GM03348 (cell line): ENCODE results near the gene WDSUB1.

Experiments used
- DNase-seq: peaks from one replicate; pipeline ENCODE4 v3.0.0; 2012; ENCODE audit warnings: low spot score

The WDSUB1 gene

DNA sequence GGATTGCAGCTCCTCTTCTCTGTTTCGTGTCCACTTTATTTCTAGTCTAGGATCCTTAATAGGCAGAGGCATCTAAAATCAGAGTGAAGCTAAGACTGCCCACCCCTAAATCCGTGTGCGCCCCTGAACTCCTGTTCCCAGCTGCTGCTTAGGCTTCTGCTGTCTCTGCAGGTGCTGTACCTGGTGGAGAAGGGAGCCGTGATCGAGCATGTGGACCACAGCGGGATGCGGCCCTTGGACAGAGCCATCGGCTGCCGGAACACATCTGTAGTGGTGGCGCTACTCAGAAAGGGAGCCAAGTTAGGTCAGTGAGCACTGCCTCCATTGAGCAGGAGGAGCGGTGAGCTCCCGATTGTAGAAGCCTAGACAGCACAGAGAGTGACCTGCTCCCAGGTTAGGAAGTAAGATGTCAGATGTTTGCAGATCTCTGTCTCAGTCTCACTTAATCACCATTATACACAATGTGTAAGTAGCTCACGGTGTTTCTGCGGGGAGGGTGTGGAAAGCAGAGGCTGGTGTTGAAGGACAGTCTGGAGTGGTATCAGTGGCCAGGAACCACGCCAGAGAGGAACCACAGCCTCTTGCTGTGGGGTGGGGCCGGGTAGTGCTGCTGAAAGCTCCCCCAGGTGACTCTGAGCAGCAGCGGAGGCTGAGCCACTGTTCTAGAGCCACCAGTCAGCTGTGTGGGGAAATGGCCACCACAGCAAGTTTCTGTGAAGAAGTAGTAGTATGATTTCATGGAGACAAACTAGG lies 62.3 kb downstream of the WDSUB1 start:
- DNase-seq: no peak

DNA sequence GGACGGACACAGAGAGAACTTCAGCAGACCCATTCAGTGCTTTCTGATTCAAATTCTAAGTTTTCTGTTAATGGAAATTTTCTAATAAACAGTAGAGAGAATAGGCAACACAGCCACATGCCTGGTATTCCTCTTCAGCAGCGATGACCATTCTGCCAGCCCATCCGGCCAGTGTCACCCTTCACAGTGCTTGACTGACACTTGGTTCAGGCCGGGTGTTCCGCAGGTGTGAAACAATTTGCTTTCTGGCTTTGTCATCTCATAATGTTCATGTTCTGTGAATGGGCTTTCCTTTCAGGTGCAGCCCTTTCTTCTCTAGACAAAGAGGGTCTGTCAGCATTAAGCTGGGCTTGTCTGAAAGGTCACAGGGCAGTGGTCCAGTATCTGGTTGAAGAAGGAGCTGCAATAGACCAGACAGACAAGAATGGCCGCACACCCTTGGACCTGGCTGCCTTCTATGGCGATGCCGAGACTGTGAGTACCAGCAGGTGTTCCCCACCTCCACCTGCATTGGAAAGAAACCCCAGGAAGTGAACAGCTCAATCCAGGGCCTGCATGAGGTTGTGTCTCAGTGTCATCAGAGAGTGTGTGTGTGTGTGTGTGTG lies 67.0 kb downstream of the WDSUB1 start:
- DNase-seq: no peak

GRCh38 chr2:159218389-159218788 lies 68.1 kb downstream of the WDSUB1 start:
- DNase-seq: no peak

DNA sequence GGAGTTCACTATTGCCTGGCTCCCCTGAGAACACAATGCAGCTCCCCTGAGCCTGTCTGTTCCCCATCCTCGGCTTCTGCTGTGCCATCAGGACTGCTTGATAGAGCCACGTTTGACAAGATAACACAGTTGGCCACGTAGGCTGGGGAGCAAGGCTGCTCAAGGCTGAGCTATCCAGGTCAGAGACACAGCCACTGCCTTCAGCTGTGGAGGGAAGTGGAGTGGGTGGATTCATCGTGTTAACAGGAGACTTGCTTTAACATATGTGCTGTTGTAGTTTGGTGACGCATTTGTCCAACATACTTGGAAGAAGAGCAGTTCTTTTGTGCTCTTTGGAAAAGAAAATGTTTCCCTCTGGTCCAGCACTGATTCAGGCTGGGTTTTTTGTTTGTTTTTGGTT lies 68.8 kb downstream of the WDSUB1 start:
- DNase-seq: no peak

GRCh38 chr2:159215116-159215515 lies 71.4 kb downstream of the WDSUB1 start:
- no peak for DNase-seq

- DNase-seq: no peak
Measured at GRCh38 chr2:159214325-159214865, 72.1 kb downstream of the WDSUB1 start.

DNA sequence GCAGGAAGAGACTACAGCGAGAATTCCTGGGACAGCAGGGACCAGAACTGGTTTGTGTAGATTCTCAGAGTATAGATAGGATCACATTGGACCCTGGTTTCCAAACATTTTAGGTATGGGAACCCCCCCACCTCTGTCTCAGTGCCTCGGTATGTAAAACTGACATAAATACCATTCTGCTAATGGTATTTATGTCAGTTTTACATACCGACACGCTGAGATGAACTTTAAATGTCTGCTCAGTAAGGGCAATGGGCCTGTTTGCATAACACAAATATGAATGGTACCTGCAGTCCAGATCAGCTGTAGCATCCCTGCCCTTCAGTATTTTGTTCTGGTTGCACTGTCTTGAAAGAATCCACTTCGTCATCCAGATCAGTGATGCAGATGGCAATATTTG lies 73.2 kb downstream of the WDSUB1 start:
- DNase-seq: no peak

- no peak for DNase-seq
Measured at GRCh38 chr2:159211447-159212396, 74.8 kb downstream of the WDSUB1 start.

DNA sequence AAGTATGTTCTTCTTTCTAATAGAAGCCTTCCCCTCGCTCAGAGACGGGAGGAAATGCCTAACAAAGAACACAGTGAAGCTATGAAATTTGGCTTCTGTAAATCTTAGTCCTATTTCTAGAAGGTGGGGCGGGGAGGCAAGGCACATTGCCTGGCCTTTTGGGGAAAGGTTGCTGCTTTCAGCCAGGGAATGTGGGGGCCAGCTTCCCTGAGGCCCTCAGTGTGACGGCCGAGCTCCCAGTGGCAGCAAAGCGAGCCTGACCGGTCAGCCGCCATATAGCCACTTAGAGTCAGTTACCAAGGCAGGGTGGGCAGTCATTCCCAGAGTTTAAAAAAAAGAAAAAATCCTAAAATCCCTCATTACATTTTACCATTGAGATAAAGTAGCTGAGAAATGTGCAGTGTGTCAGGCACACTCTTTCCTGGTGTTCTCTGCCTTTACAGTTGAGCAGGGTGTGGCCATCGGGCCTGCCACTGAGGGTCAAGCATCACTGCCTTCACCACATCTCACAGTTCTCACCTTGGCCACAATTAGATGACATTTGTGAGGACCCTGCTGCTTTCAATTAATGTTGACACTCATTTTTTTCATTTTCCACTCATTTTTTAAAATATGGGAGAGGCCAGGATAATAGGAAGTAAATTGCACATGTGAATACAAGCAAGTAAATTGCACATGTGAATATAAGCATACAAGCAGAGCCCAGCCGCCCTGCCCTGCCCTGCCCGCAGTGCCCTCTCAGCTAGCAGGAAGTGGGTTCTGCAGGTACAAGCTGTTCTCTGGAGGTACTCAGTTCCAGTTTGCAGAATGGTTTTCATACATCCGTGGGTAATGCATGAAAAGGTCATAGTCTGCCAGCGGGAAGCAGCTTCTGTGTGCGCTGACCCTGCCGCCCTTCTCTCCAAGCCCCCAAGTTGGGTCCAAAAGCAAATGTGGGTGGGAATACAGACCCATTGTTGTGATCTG lies 76.9 kb downstream of the WDSUB1 start:
- DNase-seq: no peak

DNA sequence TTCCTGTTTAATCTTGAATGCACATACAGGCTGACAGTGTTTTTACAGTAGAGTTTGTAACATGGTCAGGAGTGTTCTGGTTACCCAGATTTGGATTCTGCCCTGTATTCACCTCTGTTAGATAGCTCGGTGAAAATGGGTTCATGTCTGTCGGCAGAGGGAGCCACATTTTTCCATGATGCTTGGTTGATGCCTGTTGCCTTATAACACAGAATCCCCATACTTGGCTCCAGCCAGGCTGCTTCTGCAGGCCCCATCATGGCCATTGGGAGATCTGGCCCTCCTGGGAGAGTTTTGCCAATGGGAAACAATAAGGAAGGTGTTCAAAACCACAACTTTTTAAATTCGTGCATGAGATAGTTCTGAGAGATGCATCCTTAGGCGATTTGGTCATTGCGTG lies 78.1 kb downstream of the WDSUB1 start:
- no peak for DNase-seq

DNA sequence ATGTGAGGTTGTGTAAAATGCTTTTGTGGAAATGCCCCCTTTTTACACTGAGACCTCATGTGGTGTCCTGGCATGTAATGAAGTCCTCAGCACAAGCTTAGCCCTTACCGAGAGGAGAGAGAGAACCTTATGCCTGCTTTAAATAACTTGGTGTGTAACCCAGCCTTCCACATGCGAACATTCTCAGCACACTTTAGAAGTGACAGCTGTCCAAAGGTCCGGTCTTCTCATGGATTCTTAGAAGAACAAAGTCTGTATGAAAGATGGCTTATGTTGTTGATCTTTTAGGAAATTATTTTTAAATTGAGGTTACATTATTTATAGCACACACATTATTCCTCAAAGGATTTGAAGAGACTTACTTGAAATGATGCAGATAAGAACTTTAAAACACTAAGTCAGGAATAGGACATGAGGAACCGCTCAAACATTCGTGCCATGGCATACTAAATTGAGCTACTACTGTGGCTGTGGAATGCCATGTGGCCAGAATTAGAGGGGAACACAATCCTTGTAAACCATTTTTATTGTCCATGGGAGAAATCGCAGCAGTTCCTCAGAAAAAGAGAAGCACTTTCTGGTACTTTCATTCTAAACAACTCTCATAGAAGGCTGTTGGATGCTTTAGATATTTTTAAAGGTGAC lies 79.6 kb downstream of the WDSUB1 start:
- no peak for DNase-seq

DNA sequence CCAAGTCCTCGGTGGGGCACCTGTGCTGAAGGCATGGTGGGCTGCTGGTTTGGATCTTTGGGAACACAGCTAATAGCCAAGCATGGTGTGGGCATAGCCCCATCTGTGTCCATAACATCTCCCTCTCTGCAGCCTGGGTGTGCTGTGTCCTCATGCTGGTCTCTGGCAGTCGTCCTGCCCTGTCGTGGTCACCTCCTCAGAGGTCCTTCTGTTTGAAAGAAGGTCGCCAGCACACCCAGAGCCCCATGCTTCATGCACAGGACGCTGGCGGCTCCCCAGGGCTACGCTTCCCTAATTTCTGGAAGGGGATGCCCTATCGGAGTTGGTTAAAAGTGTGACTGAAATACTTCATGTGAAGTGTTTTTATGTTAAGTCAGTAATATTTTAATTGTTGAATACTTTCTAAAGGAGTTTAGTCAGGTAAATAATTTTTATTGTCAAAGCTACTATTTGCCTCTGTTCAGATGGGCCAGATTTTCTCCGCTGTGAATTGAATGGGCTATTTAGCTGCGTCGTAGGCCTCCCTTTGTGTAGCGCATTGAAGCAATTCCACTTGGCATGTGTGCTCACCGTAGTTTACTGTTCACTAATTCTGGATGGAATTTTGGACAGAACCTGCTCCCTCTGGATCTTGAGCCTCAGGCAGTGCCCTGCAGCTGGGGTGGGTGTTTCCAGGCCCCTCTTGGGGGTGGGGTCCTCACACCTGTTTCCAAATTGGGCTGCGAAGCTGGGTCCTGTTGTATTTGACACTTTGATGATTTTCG lies 81.9 kb downstream of the WDSUB1 start:
- DNase-seq: no peak

- peak; percentile 95 for DNase-seq
Measured at GRCh38 chr2:159202568-159203071, 83.9 kb downstream of the WDSUB1 start.

DNA sequence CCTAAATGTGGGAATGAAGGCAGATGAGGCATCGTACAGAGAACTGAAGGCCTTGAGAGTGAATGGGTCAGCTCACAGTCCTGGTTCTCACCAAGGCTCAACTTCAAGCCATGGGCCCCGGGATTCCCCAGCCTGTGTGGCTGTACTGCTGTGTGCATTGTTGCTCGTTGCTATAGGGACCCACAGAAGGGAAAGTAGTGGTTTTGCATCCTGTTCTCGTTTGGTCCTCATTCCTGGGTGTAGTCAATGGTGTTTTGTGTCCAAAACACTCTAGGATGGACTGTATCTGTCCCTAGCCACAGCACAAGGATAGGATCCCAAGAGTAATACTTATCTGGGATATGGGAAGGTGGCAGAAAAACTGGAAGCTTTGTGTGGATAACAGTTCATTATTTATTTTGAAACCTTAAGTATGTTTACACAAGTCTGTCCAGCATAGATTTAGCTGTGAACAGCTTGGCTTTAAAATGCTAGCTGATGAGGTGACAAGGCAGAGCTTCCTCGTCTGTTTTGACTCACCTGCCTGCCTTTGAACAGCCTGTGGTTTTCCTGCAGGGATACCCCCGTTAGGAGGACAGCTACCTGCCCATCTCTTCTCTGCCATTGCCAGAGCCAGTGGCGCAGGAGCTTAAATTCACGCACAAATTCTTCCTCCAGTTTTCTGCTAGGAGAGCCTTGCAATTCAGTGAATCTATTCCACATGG lies 85.0 kb downstream of the WDSUB1 start:
- no peak for DNase-seq

- no peak for DNase-seq
Measured at GRCh38 chr2:159200498-159200897, 86.0 kb downstream of the WDSUB1 start.

GRCh38 chr2:159199761-159200465 lies 86.6 kb downstream of the WDSUB1 start:
- DNase-seq: no peak

DNA sequence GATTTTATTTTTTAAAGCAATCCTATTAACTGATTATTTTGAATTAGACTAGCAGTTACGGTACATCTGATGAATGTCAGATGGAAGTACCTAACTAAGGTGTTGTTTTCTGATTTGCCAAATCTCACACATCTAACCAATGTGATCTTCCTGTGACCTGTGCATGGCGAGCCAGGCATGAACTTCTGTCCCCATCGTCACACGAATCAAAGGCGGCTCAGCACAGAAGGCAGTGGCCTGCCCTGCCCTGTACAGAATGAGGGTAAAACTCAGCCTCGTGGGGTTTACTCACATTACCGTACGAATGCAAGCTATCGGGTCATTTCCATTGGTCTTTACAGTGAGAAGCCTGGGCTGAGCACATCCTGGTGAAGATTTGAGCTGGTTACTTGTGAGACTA lies 87.3 kb downstream of the WDSUB1 start:
- no peak for DNase-seq

- DNase-seq: no peak
Measured at GRCh38 chr2:159196393-159196925, 90.0 kb downstream of the WDSUB1 start.
